Activated CD8-positive, alpha-beta memory T cell treated with anti-CD3 and anti-CD28 coated beads, Interleukin-2, amount 10 ng/mL, durations not matched to agents 7 days and 5 days (primary cell): Measurements from ENCODE around the gene SEC22C. TPM values are rescaled to one million over a fixed set of nuclear protein-coding genes. Genes with fewer than 3 reads are reported as not detected.

Source experiments
- ATAC-seq: fragments of 150-1000 bp; cut with Tn5 transposase; one replicate; pipeline ENCODE4 v1.10.0; 2021; ENCODE audit warnings: moderate library complexity
- CTCF ChIA-PET: fragments of 350-600 bp; sonication (Branson Sonifier 250); formaldehyde crosslinking; loops from one replicate; lab custom pipeline; 2021; ENCODE audit warnings: antibody characterized with exemption; lab: Charles Lee
- DNase-seq: peaks from one replicate; pipeline ENCODE4 v3.0.0-alpha.2; 2020
- H3K27ac Mint-ChIP-seq: one replicate; pipeline ENCODE4 v1.8.0; 2021; ENCODE audit warnings: mild to moderate bottlenecking, mixed read lengths
- H3K27me3 Mint-ChIP-seq: one replicate; pipeline ENCODE4 v1.8.0; 2021; ENCODE audit warnings: mixed read lengths
- H3K36me3 Mint-ChIP-seq: one replicate; pipeline ENCODE4 v1.8.0; 2021; ENCODE audit warnings: mild to moderate bottlenecking, mixed read lengths
- H3K4me1 Mint-ChIP-seq: one replicate; pipeline ENCODE4 v1.8.0; 2021; ENCODE audit warnings: mixed read lengths
- H3K4me3 Mint-ChIP-seq: one replicate; pipeline ENCODE4 v1.8.0; 2021; ENCODE audit warnings: mild to moderate bottlenecking, moderate library complexity, mixed read lengths
- H3K9me3 Mint-ChIP-seq: one replicate; pipeline ENCODE4 v1.8.0; 2022; ENCODE audit warnings: low read depth, mixed read lengths
- total RNA-seq, 2 experiments: library from RNA; stranded (reverse); gene quantifications; one replicate each; pipeline ENCODE4 v1.2.3, GENCODE V29; 2021

Gene SEC22C
- total RNA-seq, 2 experiments from 2014 or later: 46.1 to 47.3 TPM

DNA sequence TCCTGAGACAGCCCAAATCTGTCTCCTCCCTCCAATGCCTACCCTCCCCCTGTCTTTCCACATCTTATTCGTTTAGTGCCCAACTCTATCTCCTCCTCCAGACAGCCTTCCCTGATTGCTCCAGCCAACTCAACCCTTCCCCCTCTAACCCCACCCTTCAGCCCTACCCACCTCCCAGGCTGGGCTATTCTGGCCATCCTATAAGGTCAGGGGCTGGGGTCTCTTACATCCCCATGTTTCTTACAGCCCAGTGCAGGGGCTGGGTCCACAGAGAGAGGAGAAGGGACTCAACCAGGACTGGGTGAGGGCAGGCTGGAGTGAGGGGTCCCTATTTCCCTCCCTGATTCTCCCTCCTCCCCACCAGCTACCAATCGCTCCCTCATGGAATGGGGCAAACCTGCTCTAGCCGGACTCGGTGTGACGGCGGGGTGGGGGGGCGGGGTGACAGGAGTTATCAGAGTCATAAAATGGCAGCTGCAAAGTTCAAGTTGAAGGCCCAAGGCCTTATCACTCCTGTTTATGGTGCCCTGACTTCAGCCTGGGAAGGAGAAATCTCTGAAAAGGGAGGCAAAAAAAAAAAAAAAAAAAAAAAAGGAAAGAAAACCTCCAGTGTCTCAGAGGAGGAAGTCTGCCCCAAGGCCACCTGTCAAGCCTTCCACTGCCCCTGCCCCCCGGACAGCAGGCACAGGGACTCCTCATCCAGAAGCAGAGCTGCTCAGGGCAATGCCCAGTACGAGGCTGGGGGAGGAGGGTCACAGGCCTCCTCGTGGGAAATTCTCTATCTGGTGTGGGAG lies 77.2 kb downstream of the SEC22C start:
- peaks cover 35% of the 10 kb centered on the region for H3K27me3 Mint-ChIP-seq
- CTCF ChIA-PET: interaction anchor here (0.7 to 1.3 kb wide), 2 partner anchors 36 to 43 kb away, joined by 3 to 4 read pairs; no protein-coding TSS in a partner anchor
- no peaks in the 10 kb centered on the region for H3K36me3 Mint-ChIP-seq
- no peak overlapping the region for H3K27ac Mint-ChIP-seq
- ATAC-seq (no peak), DNase-seq (peak; percentile 28)
- no peaks in the 10 kb centered on the region for H3K9me3 Mint-ChIP-seq
- no peak overlapping the region for H3K4me3 Mint-ChIP-seq
- peaks cover 30% of the 10 kb centered on the region for H3K4me1 Mint-ChIP-seq

DNA sequence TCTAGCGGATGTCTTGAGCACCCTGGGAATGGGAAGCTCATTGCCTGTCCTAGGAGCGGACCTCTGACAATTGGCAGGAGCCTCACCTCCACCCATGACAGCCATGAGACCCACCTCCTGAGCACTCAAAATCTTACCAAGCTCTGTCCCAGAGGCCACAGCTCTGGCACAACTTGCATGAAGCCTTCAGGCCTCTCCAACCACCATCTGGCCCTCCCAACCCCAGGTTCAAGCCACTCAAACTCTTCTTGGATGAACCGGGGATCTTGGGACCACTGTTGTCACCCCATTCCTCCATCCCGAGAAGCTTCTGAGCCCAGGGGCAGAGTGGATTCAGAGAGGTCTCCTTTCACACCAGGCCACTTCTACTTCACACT lies 77.8 kb downstream of the SEC22C start:
- no peak overlapping the region for H3K27ac Mint-ChIP-seq
- CTCF ChIA-PET: interaction anchor here (0.5 to 1.3 kb wide), 3 partner anchors 36 to 1116 kb away, joined by 3 to 4 read pairs (median 3); no protein-coding TSS in a partner anchor
- H3K4me3 Mint-ChIP-seq: no peak overlapping the region
- ATAC-seq (no peak), DNase-seq (peak; percentile 31)
- H3K4me1 Mint-ChIP-seq: peaks cover 35% of the 10 kb centered on the region
- H3K9me3 Mint-ChIP-seq: no peaks in the 10 kb centered on the region
- H3K36me3 Mint-ChIP-seq: no peaks in the 10 kb centered on the region
- peaks cover 39% of the 10 kb centered on the region for H3K27me3 Mint-ChIP-seq

DNA sequence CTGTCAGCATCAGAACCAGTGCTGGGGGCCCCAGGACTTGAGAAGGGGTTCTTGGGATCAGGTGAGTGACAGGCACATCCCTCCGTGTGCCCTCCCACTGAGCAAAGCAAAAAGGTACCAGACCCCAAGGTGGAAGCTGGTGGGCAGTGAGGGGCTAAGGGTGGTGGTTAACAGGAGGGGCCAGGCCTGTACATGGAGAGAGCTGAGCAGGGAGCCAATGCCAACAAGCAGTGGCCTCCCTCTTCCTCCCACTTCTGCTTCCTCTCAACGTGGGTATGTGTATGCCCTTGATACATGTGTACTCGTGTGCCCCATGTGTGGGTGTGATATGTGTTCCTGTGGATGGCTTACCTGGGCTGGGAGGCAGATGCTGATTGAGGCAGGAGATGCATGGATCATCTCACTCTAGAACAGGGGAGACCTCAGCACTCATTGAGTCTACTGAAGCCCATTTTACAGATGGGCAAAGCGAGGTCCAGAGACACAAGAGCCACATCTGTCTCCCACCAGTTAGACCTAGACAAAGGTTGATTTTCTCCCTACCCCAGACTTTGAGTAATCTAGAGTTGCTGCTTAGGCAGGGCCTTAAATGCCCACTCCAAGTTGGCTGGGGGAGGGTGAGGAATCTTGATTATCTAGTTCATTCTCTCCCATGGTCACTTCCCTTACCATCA lies 78.4 kb downstream of the SEC22C start:
- Mint-ChIP-seq H3K4me3 (peak overlapping the region; percentile 29), H3K9me3 (no peaks in the 10 kb centered on the region), H3K36me3 (no peaks in the 10 kb centered on the region), H3K4me1 (peaks cover 35% of the 10 kb centered on the region), H3K27ac (no peak overlapping the region), H3K27me3 (peaks cover 42% of the 10 kb centered on the region)
- DNase-seq (peak; percentile 33), ATAC-seq (no peak)
- CTCF ChIA-PET: interaction anchor here (0.5 to 2.9 kb wide), 4 partner anchors 23 to 1117 kb away, joined by 3 to 42 read pairs (median 6); no protein-coding TSS in a partner anchor

DNA sequence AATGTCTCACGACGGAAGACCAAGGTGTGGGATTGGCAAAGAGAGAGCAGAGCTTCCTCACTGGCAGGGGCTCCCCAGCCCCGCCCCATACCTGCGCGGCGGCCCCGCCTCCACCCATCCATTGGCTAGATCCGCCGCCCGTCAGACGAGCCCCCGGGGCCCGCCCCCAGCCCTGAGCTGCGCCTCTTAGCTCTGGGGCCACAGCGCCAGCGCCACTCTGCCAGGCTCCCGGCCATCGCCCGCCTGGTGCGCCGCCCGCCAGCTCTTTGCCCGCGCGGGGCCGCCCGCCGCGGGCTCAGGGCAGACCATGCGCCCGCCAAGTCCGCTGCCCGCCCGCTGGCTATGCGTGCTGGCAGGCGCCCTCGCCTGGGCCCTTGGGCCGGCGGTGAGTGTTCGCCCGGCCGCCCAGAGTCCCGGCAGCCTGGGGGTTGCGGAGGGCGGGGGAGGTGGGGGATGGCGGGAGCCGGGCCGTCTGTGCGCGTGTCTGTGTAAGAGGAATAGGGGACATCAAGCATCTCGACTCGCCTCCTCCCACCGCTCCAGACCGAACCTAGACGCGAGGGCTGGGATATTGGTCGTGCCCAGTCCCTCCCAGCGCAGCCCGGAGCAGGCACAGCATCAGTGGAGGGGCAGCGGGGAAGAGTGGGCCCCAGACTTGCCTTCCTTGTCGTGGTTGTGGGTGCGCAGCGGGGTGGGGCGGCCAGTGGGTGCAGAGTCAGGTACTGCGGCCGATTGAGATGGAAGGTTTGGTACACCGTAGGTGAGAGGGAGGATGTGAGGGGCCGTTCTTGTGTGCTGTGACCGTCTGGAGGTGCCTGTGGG lies 79.1 kb downstream of the SEC22C start, which contains the start of gene VIPR1:
Gene VIPR1 (plus strand): TSS at position 215 of the 822 bp plus-strand sequence. CDS start 93 bp downstream, at position 308.
- Mint-ChIP-seq H3K27me3 (peaks cover 44% of the 10 kb centered on the region), H3K27ac (no peak within 1 kb of the TSS), H3K4me3 (peak within 1 kb of the TSS; percentile 81), H3K9me3 (no peaks in the 10 kb centered on the region), H3K4me1 (peaks cover 33% of the 10 kb centered on the region), H3K36me3 (no peaks in the 10 kb centered on the region)
- CTCF ChIA-PET: interaction anchor here (0.7 to 2.9 kb wide), 20 partner anchors 9 to 312 kb away, joined by 3 to 42 read pairs (median 6); partner anchors contain the start of genes HIGD1A and SS18L2
- ATAC-seq (peak; percentile 95), DNase-seq (peak; percentile 87)

DNA sequence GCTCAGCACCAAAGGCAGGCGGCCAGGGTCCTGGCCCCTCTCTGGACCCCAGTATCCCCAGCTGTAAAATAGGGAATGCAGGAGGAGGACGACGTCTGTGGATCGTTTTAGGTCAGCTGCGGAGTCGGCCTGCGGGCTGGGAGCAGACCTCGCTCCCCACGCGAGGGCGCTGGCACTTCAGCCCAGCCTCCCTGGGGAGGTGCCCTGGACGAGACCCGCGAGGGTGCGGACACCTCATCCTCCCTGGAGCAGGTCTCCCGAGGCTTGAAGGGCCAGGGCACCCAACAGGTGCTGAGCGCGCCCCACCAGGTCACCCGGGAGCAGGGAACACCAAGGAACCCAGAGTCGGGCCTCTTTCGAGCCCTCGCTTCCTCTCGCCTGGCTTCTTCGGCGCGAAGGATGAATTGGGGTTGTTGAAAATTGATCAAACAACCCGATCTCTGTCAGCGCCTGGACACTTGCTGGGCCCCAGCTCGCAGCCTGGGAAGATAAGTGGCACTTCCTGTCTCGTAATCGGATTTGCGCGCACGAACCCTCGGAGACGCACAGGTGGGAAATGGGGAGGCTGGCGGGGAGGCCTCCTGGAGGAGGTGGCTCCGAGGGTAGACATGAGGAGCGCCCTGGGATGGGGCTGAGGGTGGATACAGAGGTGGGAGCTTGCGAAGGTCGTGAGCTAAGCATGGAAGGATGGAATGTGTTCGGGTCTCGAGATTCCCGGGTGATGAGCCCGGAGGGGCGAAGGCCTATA lies 79.9 kb downstream of the SEC22C start:
- Mint-ChIP-seq H3K27me3 (peaks cover 44% of the 10 kb centered on the region), H3K36me3 (no peaks in the 10 kb centered on the region), H3K9me3 (no peaks in the 10 kb centered on the region), H3K4me3 (peak overlapping the region; percentile 81), H3K27ac (no peak overlapping the region), H3K4me1 (peaks cover 34% of the 10 kb centered on the region)
- CTCF ChIA-PET: interaction anchor here (0.7 to 2.9 kb wide), 24 partner anchors 10 to 311 kb away, joined by 3 to 42 read pairs (median 6); partner anchors contain the start of genes HIGD1A, NKTR and SS18L2
- DNase-seq (peak; percentile 70), ATAC-seq (peak; percentile 51)

DNA sequence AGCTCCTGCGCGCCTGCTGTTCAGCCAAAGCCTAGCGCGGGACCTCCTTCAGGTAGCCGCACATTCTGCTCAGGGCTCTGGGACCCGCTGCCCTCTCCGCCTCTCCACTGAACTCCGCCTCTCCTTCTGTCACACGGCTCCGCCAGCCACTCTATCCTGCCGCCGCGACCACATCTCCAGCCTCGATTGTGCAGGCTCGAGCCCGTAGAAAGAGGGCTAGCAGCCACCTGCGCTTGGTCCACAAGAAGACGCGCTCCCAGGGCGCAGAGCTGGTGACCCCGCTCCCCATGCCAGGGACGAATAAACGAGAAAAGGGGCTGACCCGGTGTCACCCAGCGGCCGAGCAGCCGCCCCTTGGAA lies 80.5 kb downstream of the SEC22C start:
- Mint-ChIP-seq H3K36me3 (no peaks in the 10 kb centered on the region), H3K27me3 (peaks cover 46% of the 10 kb centered on the region), H3K27ac (no peak overlapping the region), H3K4me1 (peaks cover 38% of the 10 kb centered on the region), H3K4me3 (peak overlapping the region; percentile 81), H3K9me3 (no peaks in the 10 kb centered on the region)
- ATAC-seq: peak; percentile 1
- peak; percentile 40 for DNase-seq
- CTCF ChIA-PET: interaction anchor here (0.7 to 2.9 kb wide), 20 partner anchors 10 to 310 kb away, joined by 3 to 42 read pairs (median 6); partner anchors contain the start of genes HIGD1A, NKTR and SS18L2

DNA sequence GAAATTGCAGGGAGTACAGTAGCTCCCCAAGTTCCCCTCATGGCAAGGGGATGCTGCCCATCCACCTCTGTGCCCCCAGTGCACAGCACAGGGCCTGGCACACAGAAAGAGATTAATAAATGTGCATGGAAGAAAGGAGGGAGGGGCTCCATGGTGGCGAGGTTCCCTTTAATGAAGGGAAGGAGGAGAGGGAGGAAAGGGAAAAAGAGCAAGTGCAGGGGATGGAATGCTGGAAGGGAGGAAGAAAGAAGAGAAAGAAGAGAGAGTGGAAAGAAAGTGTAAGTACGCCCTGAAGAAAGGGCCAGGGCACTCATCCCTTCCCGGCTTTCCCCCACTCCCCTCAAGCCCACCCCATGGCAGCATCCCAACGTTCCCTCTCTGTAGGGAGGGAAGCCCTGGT lies 80.9 kb downstream of the SEC22C start:
- Mint-ChIP-seq H3K9me3 (no peaks in the 10 kb centered on the region), H3K27ac (no peak overlapping the region), H3K4me3 (no peak overlapping the region), H3K27me3 (peaks cover 46% of the 10 kb centered on the region), H3K4me1 (peaks cover 41% of the 10 kb centered on the region), H3K36me3 (no peaks in the 10 kb centered on the region)
- ATAC-seq (no peak), DNase-seq (peak; percentile 19)
- CTCF ChIA-PET: interaction anchor here (0.7 to 2.9 kb wide), 16 partner anchors 10 to 310 kb away, joined by 3 to 42 read pairs (median 7); partner anchors contain the start of genes HIGD1A, NKTR and SS18L2

DNA sequence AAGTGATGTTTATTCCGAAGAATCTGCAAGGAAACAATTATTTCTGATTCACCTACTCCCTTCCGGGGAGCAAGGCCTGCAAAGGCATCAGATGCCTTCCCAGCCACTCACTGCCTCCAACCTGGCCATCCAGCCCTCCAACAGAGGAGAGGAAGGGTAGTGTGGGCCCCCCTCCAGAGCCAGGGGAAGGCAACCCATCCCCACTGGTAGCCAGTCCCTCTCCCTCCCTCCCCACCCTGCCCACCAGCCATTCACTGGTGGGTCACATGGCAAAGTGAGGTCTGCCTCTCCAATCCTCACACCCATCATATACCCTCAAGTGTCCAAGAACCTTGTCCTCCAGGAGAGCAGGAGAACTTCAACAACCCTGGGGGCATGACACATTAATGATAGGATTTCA lies 81.7 kb downstream of the SEC22C start:
- Mint-ChIP-seq H3K4me1 (peaks cover 45% of the 10 kb centered on the region), H3K36me3 (no peaks in the 10 kb centered on the region), H3K27me3 (peaks cover 46% of the 10 kb centered on the region), H3K9me3 (no peaks in the 10 kb centered on the region), H3K4me3 (no peak overlapping the region), H3K27ac (no peak overlapping the region)
- peak; percentile 28 for DNase-seq
- ATAC-seq: no peak
- CTCF ChIA-PET: interaction anchor here (1.4 to 2.9 kb wide), 3 partner anchors 9 to 47 kb away, joined by 5 to 39 read pairs (median 11); no protein-coding TSS in a partner anchor

DNA sequence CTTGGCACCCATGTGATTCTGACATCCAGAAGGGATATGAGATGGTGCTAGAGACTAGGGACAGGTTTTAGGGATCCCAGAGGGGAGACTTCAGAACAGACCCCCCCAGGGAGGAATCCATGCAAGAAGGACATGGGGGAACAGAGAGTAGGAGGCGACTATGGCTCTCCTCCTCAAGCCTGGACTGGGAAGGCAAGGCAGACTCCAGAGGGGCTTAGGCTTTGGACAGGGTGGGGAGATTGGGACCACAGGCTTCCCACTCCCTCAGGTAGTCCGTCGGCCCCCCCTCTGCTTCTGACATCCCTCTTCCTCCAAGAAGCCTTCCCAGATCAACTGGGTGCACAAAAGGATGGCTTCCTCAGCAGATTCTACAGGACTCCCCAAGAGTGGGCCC lies 82.3 kb downstream of the SEC22C start:
- Mint-ChIP-seq H3K27me3 (peaks cover 46% of the 10 kb centered on the region), H3K4me1 (peaks cover 45% of the 10 kb centered on the region), H3K36me3 (no peaks in the 10 kb centered on the region), H3K4me3 (no peak overlapping the region), H3K9me3 (no peaks in the 10 kb centered on the region), H3K27ac (no peak overlapping the region)
- CTCF ChIA-PET: no interaction called here
- ATAC-seq (no peak), DNase-seq (peak; percentile 19)

DNA sequence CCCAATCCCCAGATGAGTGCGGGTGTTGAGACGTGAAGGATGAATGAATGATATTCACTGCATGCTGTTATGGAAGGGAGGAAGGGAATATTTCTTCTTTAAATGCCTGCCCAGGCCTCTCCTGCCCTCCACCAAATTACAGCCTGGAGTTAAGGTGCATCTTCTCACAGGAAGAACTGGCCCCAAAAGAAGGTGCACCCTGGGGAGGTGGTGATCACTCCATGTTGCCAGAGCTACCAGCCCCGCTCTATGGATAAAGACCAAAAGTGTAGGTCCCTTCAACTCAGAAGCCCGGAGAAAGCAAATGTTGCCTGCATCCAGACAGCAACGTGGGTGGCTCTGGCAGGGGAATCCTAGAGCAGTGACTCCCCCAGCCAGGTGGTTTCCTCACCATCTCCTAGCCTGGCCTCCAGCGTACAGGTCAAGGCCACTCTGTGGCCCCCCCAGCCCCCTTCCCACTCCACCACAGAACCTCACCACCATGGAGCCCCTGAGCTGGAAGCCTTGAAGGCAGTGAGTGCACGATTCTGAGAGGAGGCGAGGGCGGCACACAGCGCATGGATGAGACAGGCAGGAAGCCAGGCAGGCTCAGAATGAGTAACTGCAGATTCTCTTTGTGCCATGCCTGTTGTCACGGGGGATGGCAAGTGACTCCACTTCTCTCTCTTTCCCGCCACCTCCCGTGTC lies 82.8 kb downstream of the SEC22C start:
- H3K36me3 Mint-ChIP-seq: no peaks in the 10 kb centered on the region
- no peaks in the 10 kb centered on the region for H3K9me3 Mint-ChIP-seq
- H3K4me1 Mint-ChIP-seq: peaks cover 45% of the 10 kb centered on the region
- DNase-seq: peak; percentile 50
- H3K4me3 Mint-ChIP-seq: no peak overlapping the region
- no peak overlapping the region for H3K27ac Mint-ChIP-seq
- peaks cover 46% of the 10 kb centered on the region for H3K27me3 Mint-ChIP-seq
- CTCF ChIA-PET: interaction anchor here (0.5 to 1.2 kb wide), 2 partner anchors 38 to 218 kb away, joined by 3 read pairs; no protein-coding TSS in a partner anchor
- no peak for ATAC-seq

DNA sequence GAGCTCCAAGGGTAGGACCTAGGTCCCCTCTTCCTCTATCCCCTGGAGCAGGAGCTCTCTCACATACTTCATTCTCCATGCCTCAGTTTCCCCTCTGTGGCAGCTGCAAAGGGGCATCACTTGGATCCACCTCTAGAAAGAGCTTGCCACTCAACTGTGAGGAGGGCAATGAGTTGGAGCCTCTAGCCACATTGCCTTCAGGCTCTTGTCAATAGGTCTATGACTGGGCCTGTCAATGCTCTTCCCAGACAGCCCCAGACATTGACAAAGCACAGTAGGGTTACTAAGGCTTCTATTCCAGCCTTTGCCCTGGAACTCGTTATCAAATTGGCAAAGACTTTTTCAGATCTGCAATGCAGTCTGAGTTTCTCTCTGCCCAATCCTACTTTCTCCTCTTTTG lies 83.7 kb downstream of the SEC22C start:
- Mint-ChIP-seq H3K4me3 (no peak overlapping the region), H3K4me1 (peaks cover 41% of the 10 kb centered on the region), H3K27ac (no peak overlapping the region), H3K27me3 (peaks cover 42% of the 10 kb centered on the region), H3K36me3 (no peaks in the 10 kb centered on the region), H3K9me3 (no peaks in the 10 kb centered on the region)
- CTCF ChIA-PET: interaction anchor here (1.2 kb wide), 1 partner anchor 39 kb away, joined by 3 read pairs; no protein-coding TSS in a partner anchor
- DNase-seq (peak; percentile 15), ATAC-seq (no peak)
